Adipocyte (in vitro differentiated cells): ENCODE data around the gene PTPRH.
A peak's percentile ranks its signal among the peaks of the same experiment; 100 is the strongest.

ENCODE experiments used
- DNase-seq: peaks from one replicate; pipeline ENCODE4 v3.0.0-alpha.2; 2015; ENCODE audit warnings: low read depth
- H3K27me3 ChIP-seq: replicated peaks from 2 replicates; pipeline ENCODE4 v1.7.0; 2013; ENCODE audit warnings: mild to moderate bottlenecking, low read length, moderate library complexity; ENCODE audit not compliant: control insufficient read depth, insufficient read depth
- H3K36me3 ChIP-seq: 2 replicates; pipeline ENCODE4 v1.7.0; 2013; ENCODE audit warnings: low read length, mild to moderate bottlenecking, moderate library complexity; ENCODE audit not compliant: control insufficient read depth, insufficient read depth, severe bottlenecking
- H3K4me1 ChIP-seq: 2 replicates; pipeline ENCODE4 v1.7.0; 2013; ENCODE audit warnings: mild to moderate bottlenecking, low read length, moderate library complexity; ENCODE audit not compliant: control insufficient read depth, insufficient read depth
- H3K4me3 ChIP-seq: 2 replicates; pipeline ENCODE4 v1.7.0; 2013; ENCODE audit warnings: mild to moderate bottlenecking, low read length, moderate library complexity
- H3K9ac ChIP-seq: 2 replicates; pipeline ENCODE4 v1.7.0; 2013; ENCODE audit warnings: mild to moderate bottlenecking, low read length, moderate library complexity
- H3K9me3 ChIP-seq: 2 replicates; pipeline ENCODE4 v1.7.0; 2013; ENCODE audit warnings: mild to moderate bottlenecking, low read length, moderate library complexity; ENCODE audit not compliant: control insufficient read depth

PTPRH gene

GRCh38 chr19:55208880-55209692 is at the start of gene PTPRH:
PTPRH (minus strand) TSS chr19:55209501; CDS start chr19:55209433, 68 bp downstream.
- Histone ChIP-seq H3K4me3 (no peak within 1 kb of the TSS), H3K9me3 (peaks cover 8% of the 10 kb centered on the region), H3K36me3 (no peaks in the 10 kb centered on the region), H3K4me1 (peaks cover 12% of the 10 kb centered on the region), H3K27me3 (no peaks in the 10 kb centered on the region), H3K9ac (no peak within 1 kb of the TSS)
- DNase-seq, result no peak

GRCh38 chr19:55258476-55258827 is 49.2 kb upstream of the PTPRH start:
- peak overlapping the region; percentile 99 for H3K9ac ChIP-seq
- H3K27me3 ChIP-seq, result no peaks in the 10 kb centered on the region
- H3K4me3 ChIP-seq, result peak overlapping the region; percentile 94
- peaks cover 43% of the 10 kb centered on the region for H3K4me1 ChIP-seq
- DNase-seq, result peak; percentile 66
- no peaks in the 10 kb centered on the region for H3K9me3 ChIP-seq
- no peaks in the 10 kb centered on the region for H3K36me3 ChIP-seq

- peaks cover 50% of the 10 kb centered on the region for H3K4me1 ChIP-seq
- no peaks in the 10 kb centered on the region for H3K36me3 ChIP-seq
- peak overlapping the region; percentile 94 for H3K4me3 ChIP-seq
- no peaks in the 10 kb centered on the region for H3K27me3 ChIP-seq
- DNase-seq, result peak; percentile 55
- H3K9me3 ChIP-seq, result no peaks in the 10 kb centered on the region
- peak overlapping the region; percentile 99 for H3K9ac ChIP-seq
Observed at GRCh38 chr19:55257461-55258420, 48.4 kb upstream of the PTPRH start.

- no peak for DNase-seq
- Histone ChIP-seq H3K4me1 (peaks cover 51% of the 10 kb centered on the region), H3K36me3 (no peaks in the 10 kb centered on the region), H3K9me3 (no peaks in the 10 kb centered on the region), H3K4me3 (peak overlapping the region; percentile 94), H3K27me3 (no peaks in the 10 kb centered on the region), H3K9ac (peak overlapping the region; percentile 99)
Observed at GRCh38 chr19:55256562-55257460, 47.5 kb upstream of the PTPRH start.

- Histone ChIP-seq H3K9ac (no peak overlapping the region), H3K36me3 (no peaks in the 10 kb centered on the region), H3K4me1 (peaks cover 51% of the 10 kb centered on the region), H3K9me3 (no peaks in the 10 kb centered on the region), H3K4me3 (peak overlapping the region; percentile 94), H3K27me3 (no peaks in the 10 kb centered on the region)
- peak; percentile 8 for DNase-seq
Observed at GRCh38 chr19:55255618-55256423, 46.5 kb upstream of the PTPRH start.

- Histone ChIP-seq H3K9ac (no peak overlapping the region), H3K4me3 (peak overlapping the region; percentile 16), H3K9me3 (no peaks in the 10 kb centered on the region), H3K4me1 (peaks cover 47% of the 10 kb centered on the region), H3K27me3 (no peaks in the 10 kb centered on the region), H3K36me3 (no peaks in the 10 kb centered on the region)
- DNase-seq, result no peak
Observed at GRCh38 chr19:55254625-55254977, 45.3 kb upstream of the PTPRH start.

GRCh38 chr19:55253842-55254624 is 44.7 kb upstream of the PTPRH start:
- Histone ChIP-seq H3K36me3 (no peaks in the 10 kb centered on the region), H3K4me3 (peak overlapping the region; percentile 16), H3K4me1 (peaks cover 45% of the 10 kb centered on the region), H3K9me3 (no peaks in the 10 kb centered on the region), H3K27me3 (no peaks in the 10 kb centered on the region), H3K9ac (no peak overlapping the region)
- no peak for DNase-seq

- no peak overlapping the region for H3K4me3 ChIP-seq
- no peaks in the 10 kb centered on the region for H3K27me3 ChIP-seq
- no peak for DNase-seq
Observed at GRCh38 chr19:55252760-55253663, 43.7 kb upstream of the PTPRH start.

GRCh38 chr19:55251341-55252081 is 42.2 kb upstream of the PTPRH start:
- Histone ChIP-seq H3K9ac (no peak overlapping the region), H3K36me3 (peaks cover 3% of the 10 kb centered on the region), H3K4me1 (peaks cover 32% of the 10 kb centered on the region), H3K27me3 (no peaks in the 10 kb centered on the region), H3K4me3 (no peak overlapping the region), H3K9me3 (no peaks in the 10 kb centered on the region)
- no peak for DNase-seq

More at GRCh38 chr19:55252760-55253663, 43.7 kb upstream of the PTPRH start:
- H3K9me3 ChIP-seq, result no peaks in the 10 kb centered on the region
- no peaks in the 10 kb centered on the region for H3K36me3 ChIP-seq
- H3K9ac ChIP-seq, result no peak overlapping the region
- peaks cover 45% of the 10 kb centered on the region for H3K4me1 ChIP-seq
